GM12878 (cell line): ENCODE measurements around the gene APELA. TPM values are rescaled to one million over a fixed set of nuclear protein-coding genes. Genes with fewer than 3 reads are reported as not detected.
A peak's percentile ranks its signal among the peaks of the same experiment; 100 is the strongest.
"Not testable (repeated sequence)": the region's sequence is repeated elsewhere in the genome, so short reads cannot be mapped to it uniquely, and the experiment has no call there.

Experiments
- ATAC-seq: fragments of 200-7000 bp; cut with Tn5 transposase; 3 replicates; pipeline ENCODE4 v1.9.1; 2020; ENCODE audit warnings: mild to moderate bottlenecking, moderate library complexity
- BruUV-seq: library from RNA; stranded (reverse); fragments of 400-500 nt; replicated peaks from 2 replicates; lab custom pipeline; 2021; lab: Mats Ljungman, UMichigan
- CTCF ChIA-PET: fragments of 300-600 bp; sonication (Branson Sonifier 250); formaldehyde crosslinking; extraction: SDS; loops from one replicate; lab custom pipeline; 2021; ENCODE audit warnings: inconsistent platforms; lab: Yijun Ruan, JAX
- POLR2A ChIA-PET: fragments of 350-600 bp; formaldehyde crosslinking; extraction: SDS; loops from one replicate; lab custom pipeline; 2021; ENCODE audit warnings: inconsistent platforms; lab: Charles Lee
- RAD21 ChIA-PET: fragments of 300-600 bp; sonication (Branson Sonifier 250); formaldehyde crosslinking; loops from one replicate; lab custom pipeline; 2023; ENCODE audit warnings: antibody characterized with exemption; ENCODE audit not compliant: unreplicated experiment; lab: Charles Lee
- SMC1A ChIA-PET: fragments of 300-600 bp; sonication (Branson Sonifier 250); formaldehyde crosslinking; loops from one replicate; lab custom pipeline; 2023; ENCODE audit not compliant: unreplicated experiment, uncharacterized antibody; lab: Charles Lee
- DNase-seq: peaks from one replicate; pipeline ENCODE4 v3.0.0-alpha.2; 2011; ENCODE audit warnings: low read depth, low spot score
- FAIRE-seq: peaks from 3 replicates; lab custom pipeline; 2011; peaks lifted over from hg19 to GRCh38; lab: Jason Lieb, UNC
- H2AFZ ChIP-seq: 2 replicates; pipeline ENCODE4 v1.6.0; 2011; ENCODE audit warnings: low read depth, low read length, control low read depth; ENCODE audit not compliant: control insufficient read depth
- H3K27ac ChIP-seq: 2 replicates; pipeline ENCODE4 v1.5.1; 2011; ENCODE audit warnings: control low read depth; ENCODE audit not compliant: control insufficient read depth, insufficient read depth
- H3K27me3 ChIP-seq, 2 experiments: replicated peaks in 1 of 2; 2 replicates each; pipeline versions ENCODE4 v1.6.0 to v1.6.1; 2011; ENCODE audit warnings: low read length in 1 of 2; ENCODE audit not compliant: control insufficient read depth in 2 of 2, insufficient read depth in 2 of 2
- H3K36me3 ChIP-seq, 2 experiments: 2 replicates each; pipeline ENCODE4 v1.5.1; 2011; ENCODE audit warnings: low read length in 1 of 2; ENCODE audit not compliant: control insufficient read depth in 2 of 2, insufficient read depth in 2 of 2
- H3K4me1 ChIP-seq: 2 replicates; pipeline ENCODE4 v1.6.1; 2011; ENCODE audit warnings: mild to moderate bottlenecking, low read length, moderate library complexity, mixed read lengths; ENCODE audit not compliant: control insufficient read depth, insufficient read depth
- H3K4me2 ChIP-seq: 2 replicates; pipeline ENCODE4 v1.6.0; 2011; ENCODE audit warnings: control low read depth; ENCODE audit not compliant: control insufficient read depth, insufficient read depth
- H3K4me3 ChIP-seq: fragments of 200-600 bp; sonication (generic); 2 replicates; pipeline ENCODE4 v1.5.1; 2016
- H3K79me2 ChIP-seq: 2 replicates; pipeline ENCODE4 v1.6.0; 2011; ENCODE audit warnings: low read length; ENCODE audit not compliant: control insufficient read depth, insufficient read depth
- H3K9ac ChIP-seq: 2 replicates; pipeline ENCODE4 v1.8.0; 2011; ENCODE audit warnings: low read length, control low read depth, mixed read lengths; ENCODE audit not compliant: control insufficient read depth, insufficient read depth
- H3K9me3 ChIP-seq: replicated peaks from 3 replicates; pipeline ENCODE4 v1.5.1; 2011; ENCODE audit warnings: mild to moderate bottlenecking, low read length; ENCODE audit not compliant: control insufficient read depth, insufficient read depth
- H4K20me1 ChIP-seq: 2 replicates; pipeline ENCODE4 v1.6.0; 2011; ENCODE audit not compliant: control insufficient read depth, insufficient read depth
- CTCF ChIP-seq, 3 experiments: IDR thresholded peaks in 2 of 3; conservative IDR thresholded peaks in 1 of 3; 2 replicates each; pipeline ENCODE4 v1.5.1; 2011; ENCODE audit warnings: low read depth in 3 of 3, low read length in 3 of 3, mild to moderate bottlenecking in 3 of 3, control low read depth in 2 of 3, moderate library complexity in 2 of 3, inconsistent platforms in 1 of 3, mixed read lengths in 1 of 3; ENCODE audit not compliant: control insufficient read depth in 2 of 3, insufficient read depth in 1 of 3; ENCODE audit errors: extremely low read depth in 1 of 3
- MAX ChIP-seq: IDR thresholded peaks from 2 replicates; pipeline ENCODE4 v1.6.1; 2012; ENCODE audit warnings: low read depth, low read length, improper control_type of control experiment
- RAD21 ChIP-seq: IDR thresholded peaks from 2 replicates; pipeline ENCODE4 v1.6.1; 2011; ENCODE audit warnings: mild to moderate bottlenecking, low read depth, low read length, moderate library complexity; ENCODE audit not compliant: insufficient read depth
- SMC3 ChIP-seq: IDR thresholded peaks from 2 replicates; pipeline ENCODE4 v1.6.1; 2011; ENCODE audit warnings: low read length, improper control_type of control experiment, borderline replicate concordance
- STAT1 ChIP-seq: fragments of 450-650 bp; conservative IDR thresholded peaks from 2 replicates; pipeline ENCODE4 v1.6.1; 2014; ENCODE audit warnings: antibody characterized with exemption, mild to moderate bottlenecking
- SUZ12 ChIP-seq: fragments of 200-600 bp; sonication (generic); IDR thresholded peaks from one replicate; pipeline ENCODE4 v1.6.1; 2018; ENCODE audit warnings: antibody characterized with exemption, mild to moderate bottlenecking; ENCODE audit not compliant: unreplicated experiment
- WGBS: methylation state at CpG from one replicate; pipeline ENCODE4 v1.1.6; 2016; ENCODE audit warnings: low lambda C conversion rate; ENCODE audit not compliant: insufficient replicate concordance, insufficient coverage; ENCODE audit errors: missing lambda C conversion rate; 5-methylcytosine and 5-hydroxymethylcytosine counted together
- in situ Hi-C: fragments of 300-500 bp; cut with MboI; formaldehyde crosslinking; loops from 9 replicates; pipeline ENCODE4 v1.14.3; 2018; ENCODE audit warnings: mixed read lengths
- intact Hi-C: fragments of 100-400 bp; cut with micrococcal nuclease; formaldehyde crosslinking; loops from one replicate; pipeline ENCODE4 v1.14.2; 2022; ENCODE audit not compliant: unreplicated experiment
- polyA plus RNA-seq, 11 experiments: library from polyadenylated mRNA; depleted of rRNA in 4 of 11; unstranded in 6 of 11; stranded (reverse) in 5 of 11; fragments of >200 nt; fragmentation: Nextera tagmentation in 4 of 11; fragmentation: Illumina TruSeq in 1 of 11; extraction: Ambion mirVana in 4 of 11; extraction: Trizol in 1 of 11; gene quantifications; 1 replicate in 1 of 11; 2 replicates in 10 of 11; pipeline versions ENCODE4 v1.2.1 to v1.2.3, GENCODE V29; 2011 to 2016; ENCODE audit warnings: inconsistent platforms in 2 of 11, missing spikeins in 2 of 11, low read depth in 1 of 11
- total RNA-seq, 4 experiments: library from RNA; depleted of rRNA in 3 of 4; stranded (reverse); fragments of >200 nt in 3 of 4; fragmentation: Illumina TruSeq in 1 of 4; extraction: Trizol in 1 of 4; gene quantifications; 2 replicates each; pipeline versions ENCODE4 v1.2.1 to v1.2.3, GENCODE V29; 2013 to 2021

The APELA gene
- total and polyA plus RNA-seq, 10 of the 15 experiments (the other 5 are each of a cell fraction or from before 2014, with no cell fraction given): 0.79 to 6.9 (median 1.2) TPM

- no peak for TF ChIP-seq STAT1
- no peak for TF ChIP-seq MAX
- TF ChIP-seq SUZ12: no peak
- Histone ChIP-seq H2AFZ (no peak overlapping the region), H4K20me1 (no peaks in the 10 kb centered on the region), H3K9ac (no peak overlapping the region), H3K4me2 (no peak overlapping the region), H3K9me3 (no peaks in the 10 kb centered on the region), H3K79me2 (no peaks in the 10 kb centered on the region), H3K4me3 (no peak overlapping the region), H3K36me3 (no peaks in the 10 kb centered on the region), H3K4me1 (no peaks in the 10 kb centered on the region), H3K27me3 (no peaks in the 10 kb centered on the region), H3K27ac (no peak overlapping the region)
- no peak for FAIRE-seq
- DNase-seq: no peak
- RAD21 ChIA-PET: no interaction called here
- no TSS peak for BruUV-seq
- CTCF ChIA-PET: interaction anchor here (1.1 to 1.2 kb wide), 2 partner anchors 29 to 126 kb away, joined by 3 read pairs; no protein-coding TSS in a partner anchor
- in situ Hi-C loops: no loop called here
- intact Hi-C loops: no loop called here
- SMC1A ChIA-PET: no interaction called here
- WGBS: 33% methylated on average over 3 of the region's 3 CpGs
- POLR2A ChIA-PET: no interaction called here
- ATAC-seq: no peak
Observed at GRCh38 chr4:164906368-164906767, 29.4 kb downstream of the APELA start.

- H3K27me3 ChIP-seq, H3K79me2 ChIP-seq, H3K4me1 ChIP-seq, H3K4me2 ChIP-seq, H3K36me3 ChIP-seq, H4K20me1 ChIP-seq, H3K9ac ChIP-seq, BruUV-seq, DNase-seq, H2AFZ ChIP-seq, H3K4me3 ChIP-seq, H3K9me3 ChIP-seq, H3K27ac ChIP-seq: not testable (repeated sequence)
- peak; percentile 45 for TF ChIP-seq RAD21
- peak; percentile 14 to 38 (median 16); a peak in 3 of 6 replicates for TF ChIP-seq CTCF (IDR thresholded peaks at IDR 0.05 in 2 of 3, conservative IDR thresholded peaks at IDR 0.05 in 1 of 3; ENCODE audit: control insufficient read depth in 2 of 3, extremely low read depth in 1 of 3, insufficient read depth in 1 of 3, low read depth in 3 of 3, low read length in 3 of 3)
- TF ChIP-seq SMC3: peak; percentile 36; the same call in 1 of the 2 replicates
- ATAC-seq (peak; percentile 80), FAIRE-seq (peak; percentile 38)
- intact Hi-C loops (loop anchor here (1.0 kb wide), 1 partner anchor 134 kb away; no protein-coding TSS in a partner anchor), in situ Hi-C loops (loop anchor here (10.0 kb wide), 1 partner anchor 139 kb away; no protein-coding TSS in a partner anchor)
- SMC1A ChIA-PET: interaction anchor here (0.6 to 3.2 kb wide), 5 partner anchors 22 to 145 kb away, joined by 3 to 13 read pairs (median 4); no protein-coding TSS in a partner anchor
- CTCF ChIA-PET: interaction anchor here (0.8 to 3.6 kb wide), 9 partner anchors 9 to 145 kb away, joined by 3 to 25 read pairs (median 6); no protein-coding TSS in a partner anchor
- POLR2A ChIA-PET: interaction anchor here (0.6 kb wide), 1 partner anchor 199 kb away, joined by 3 read pairs; the partner anchor contains the start of gene TMEM192
- RAD21 ChIA-PET: interaction anchor here (1.4 kb wide), 1 partner anchor 138 kb away, joined by 4 read pairs; no protein-coding TSS in a partner anchor
- WGBS: 52% methylated on average over 2 of the region's 2 CpGs
Observed at GRCh38 chr4:164913506-164913905, 36.5 kb downstream of the APELA start.
